ENCODE data around the gene MAP3K14. TPM values are rescaled to one million over a fixed set of nuclear protein-coding genes. Genes with fewer than 3 reads are reported as not detected.

MAP3K14 gene
- total RNA-seq, 1 donor from 2014 or later, result 5.7 TPM

GRCh38 chr17:45222996-45223538, 93.8 kb downstream of the MAP3K14 start:
- H3K4me3 Mint-ChIP-seq (ENCODE audit: unreplicated experiment), result peak overlapping the region; percentile 83

GRCh38 chr17:45222289-45222995, 94.4 kb downstream of the MAP3K14 start:
- DNase-seq, result peak; percentile 24
- peak overlapping the region; percentile 75 for H3K27ac Mint-ChIP-seq (ENCODE audit: unreplicated experiment)

More at GRCh38 chr17:45222996-45223538, 93.8 kb downstream of the MAP3K14 start:
- Mint-ChIP-seq H3K36me3 (ENCODE audit: unreplicated experiment) (no peaks in the 10 kb centered on the region), H3K4me1 (ENCODE audit: low read depth, unreplicated experiment) (peaks cover 32% of the 10 kb centered on the region), H3K27ac (ENCODE audit: unreplicated experiment) (peak overlapping the region; percentile 75), H3K9me3 (ENCODE audit: unreplicated experiment) (peaks cover 4% of the 10 kb centered on the region), H3K27me3 (ENCODE audit: unreplicated experiment) (peaks cover 15% of the 10 kb centered on the region)
- no peak for TF ChIP-seq CTCF (IDR thresholded peaks at IDR 0.05; ENCODE audit: partially characterized antibody, unreplicated experiment)
- DNase-seq, result peak; percentile 71

GRCh38 chr17:45222014-45222288, 94.9 kb downstream of the MAP3K14 start:
- TF ChIP-seq CTCF (IDR thresholded peaks at IDR 0.05; ENCODE audit: partially characterized antibody, unreplicated experiment), result no peak
- H3K4me3 Mint-ChIP-seq (ENCODE audit: unreplicated experiment), result no peak overlapping the region
- peak; percentile 41 for DNase-seq
- no peaks in the 10 kb centered on the region for H3K36me3 Mint-ChIP-seq (ENCODE audit: unreplicated experiment)
- peaks cover 15% of the 10 kb centered on the region for H3K27me3 Mint-ChIP-seq (ENCODE audit: unreplicated experiment)
- H3K9me3 Mint-ChIP-seq (ENCODE audit: unreplicated experiment), result peaks cover 4% of the 10 kb centered on the region
- no peak overlapping the region for H3K27ac Mint-ChIP-seq (ENCODE audit: unreplicated experiment)
- H3K4me1 Mint-ChIP-seq (ENCODE audit: low read depth, unreplicated experiment), result peaks cover 27% of the 10 kb centered on the region

More at GRCh38 chr17:45222289-45222995, 94.4 kb downstream of the MAP3K14 start:
- Mint-ChIP-seq H3K36me3 (ENCODE audit: unreplicated experiment) (no peaks in the 10 kb centered on the region), H3K4me1 (ENCODE audit: low read depth, unreplicated experiment) (peaks cover 32% of the 10 kb centered on the region), H3K4me3 (ENCODE audit: unreplicated experiment) (peak overlapping the region; percentile 83), H3K27me3 (ENCODE audit: unreplicated experiment) (peaks cover 15% of the 10 kb centered on the region), H3K9me3 (ENCODE audit: unreplicated experiment) (peaks cover 4% of the 10 kb centered on the region)
- TF ChIP-seq CTCF (IDR thresholded peaks at IDR 0.05; ENCODE audit: partially characterized antibody, unreplicated experiment), result no peak

GRCh38 chr17:45221081-45222013, 95.5 kb downstream of the MAP3K14 start, which contains the start of gene FMNL1:
Gene FMNL1, plus strand, starts transcription at chr17:45221885. Its CDS starts 240 bp downstream, at chr17:45222125.
- Mint-ChIP-seq H3K27me3 (ENCODE audit: unreplicated experiment) (peaks cover 11% of the 10 kb centered on the region), H3K4me3 (ENCODE audit: unreplicated experiment) (peak within 1 kb of the TSS; percentile 83), H3K9me3 (ENCODE audit: unreplicated experiment) (peaks cover 3% of the 10 kb centered on the region), H3K36me3 (ENCODE audit: unreplicated experiment) (no peaks in the 10 kb centered on the region), H3K4me1 (ENCODE audit: low read depth, unreplicated experiment) (peaks cover 23% of the 10 kb centered on the region), H3K27ac (ENCODE audit: unreplicated experiment) (peak within 1 kb of the TSS; percentile 75)
- DNase-seq, result peak; percentile 66
- no peak for TF ChIP-seq CTCF (IDR thresholded peaks at IDR 0.05; ENCODE audit: partially characterized antibody, unreplicated experiment)
